Endothelial cell of hepatic sinusoid (primary cell): Measurements from ENCODE around the gene POTEG.
"Not testable (repeated sequence)": the region's sequence is repeated elsewhere in the genome, so short reads cannot be mapped to it uniquely, and the experiment has no call there.

Source experiments
- in situ Hi-C: cut with HindIII; loops from 2 replicates; pipeline ENCODE4 v1.10.0; 2017; ENCODE audit warnings: low sequenced_read_pairs

POTEG gene

GRCh38 chr14:19434241-19434640 is at the start of gene POTEG:
Gene POTEG (minus strand): TSS chr14:19434341. CDS start chr14:19434289, 52 bp downstream.
- in situ Hi-C loops, result not testable (repeated sequence)

GRCh38 chr14:19482093-19482492 is 48.0 kb upstream of the POTEG start:
- in situ Hi-C loops, result not testable (repeated sequence)

- in situ Hi-C loops, result not testable (repeated sequence)
Observed at GRCh38 chr14:19481421-19481820, 47.3 kb upstream of the POTEG start.

- in situ Hi-C loops, result not testable (repeated sequence)
Observed at GRCh38 chr14:19480491-19480890, 46.4 kb upstream of the POTEG start.

GRCh38 chr14:19445761-19446160 is 11.6 kb upstream of the POTEG start:
- in situ Hi-C loops, result not testable (repeated sequence)

- in situ Hi-C loops, result not testable (repeated sequence)
Observed at GRCh38 chr14:19439826-19440225, 5.7 kb upstream of the POTEG start.

- in situ Hi-C loops, result not testable (repeated sequence)
Observed at GRCh38 chr14:19439219-19439618, 5.1 kb upstream of the POTEG start.

GRCh38 chr14:19437126-19437443 is 2.9 kb upstream of the POTEG start:
- in situ Hi-C loops, result not testable (repeated sequence)

- in situ Hi-C loops, result not testable (repeated sequence)
Observed at GRCh38 chr14:19436311-19437125, 2.4 kb upstream of the POTEG start.

- in situ Hi-C loops, result not testable (repeated sequence)
Observed at GRCh38 chr14:19435852-19436251, 1.7 kb upstream of the POTEG start.

GRCh38 chr14:19434891-19435290 is 750 bp upstream of the POTEG start:
- in situ Hi-C loops, result not testable (repeated sequence)

GRCh38 chr14:19433765-19434164 is 376 bp downstream of the POTEG start:
- in situ Hi-C loops, result not testable (repeated sequence)

GRCh38 chr14:19408519-19408918 is 25.6 kb downstream of the POTEG start:
- in situ Hi-C loops, result not testable (repeated sequence)

- in situ Hi-C loops, result not testable (repeated sequence)
Observed at GRCh38 chr14:19402097-19402496, 32.0 kb downstream of the POTEG start.

GRCh38 chr14:19394727-19395126 is 39.4 kb downstream of the POTEG start:
- in situ Hi-C loops, result not testable (repeated sequence)

GRCh38 chr14:19390230-19390629 is 43.9 kb downstream of the POTEG start:
- in situ Hi-C loops, result not testable (repeated sequence)

GRCh38 chr14:19388741-19389140 is 45.4 kb downstream of the POTEG start:
- in situ Hi-C loops, result not testable (repeated sequence)

- in situ Hi-C loops, result not testable (repeated sequence)
Observed at GRCh38 chr14:19386996-19387395, 47.1 kb downstream of the POTEG start.

GRCh38 chr14:19386309-19386708 is 47.8 kb downstream of the POTEG start:
- in situ Hi-C loops, result not testable (repeated sequence)

- in situ Hi-C loops, result not testable (repeated sequence)
Observed at GRCh38 chr14:19384088-19384781, 49.9 kb downstream of the POTEG start.

GRCh38 chr14:19383008-19383584 is 51.0 kb downstream of the POTEG start:
- in situ Hi-C loops, result not testable (repeated sequence)

GRCh38 chr14:19380137-19380536 is 54.0 kb downstream of the POTEG start:
- in situ Hi-C loops, result not testable (repeated sequence)
